Umbilical cord (tissue), 2 donors: ENCODE data around the gene NBL1. TPM values are rescaled to one million over a fixed set of nuclear protein-coding genes. Genes with fewer than 3 reads are reported as not detected.
"Not testable (repeated sequence)": the region's sequence is repeated elsewhere in the genome, so short reads cannot be mapped to it uniquely, and the experiment has no call there.

Source experiments
- DNase-seq: peaks from one replicate; pipeline ENCODE4 v3.0.0-alpha.2; 2015; ENCODE audit warnings: low spot score
- total RNA-seq: library from RNA; depleted of rRNA; stranded (reverse); fragments of >200 nt; gene quantifications from one replicate; pipeline ENCODE4 v1.2.3, GENCODE V29; 2014; ENCODE audit warnings: low replicate concordance; ENCODE audit not compliant: insufficient read depth

The NBL1 gene
- total RNA-seq, 1 donor from 2014 or later = 15.9 TPM

DNA sequence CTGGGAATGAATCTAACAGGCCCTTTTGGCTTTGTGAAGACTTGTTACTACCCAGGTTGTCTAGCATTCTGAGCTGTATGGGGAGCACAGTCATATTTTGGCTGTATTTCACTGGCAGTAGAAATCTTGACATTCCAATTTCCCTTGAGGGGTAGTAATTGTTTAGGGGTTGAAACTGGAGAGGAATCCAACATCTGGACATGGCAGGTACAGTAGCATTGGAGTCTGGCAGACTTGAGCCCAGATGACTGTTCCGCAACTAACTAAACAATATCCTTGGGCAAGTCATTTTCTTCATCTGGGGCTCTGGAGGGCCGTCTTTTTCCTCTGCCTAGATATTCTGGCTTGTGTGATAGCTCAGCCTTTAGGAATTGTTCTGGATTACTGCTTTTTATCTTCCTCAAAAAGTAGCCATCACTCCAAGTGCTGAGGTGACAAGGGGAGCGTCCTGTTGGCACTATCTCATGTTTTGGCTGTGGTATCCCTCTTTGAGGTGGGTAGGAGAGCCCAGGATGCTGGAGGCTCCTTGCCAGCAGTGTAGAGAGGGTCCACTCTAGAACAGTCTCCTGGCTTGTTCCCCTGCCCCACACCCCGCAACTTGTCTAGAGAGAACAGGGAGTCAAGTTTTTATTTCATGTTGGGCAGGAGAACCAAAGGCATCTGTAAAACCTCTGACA, 22.7 kb upstream of the NBL1 start:
- no peak for DNase-seq

DNA sequence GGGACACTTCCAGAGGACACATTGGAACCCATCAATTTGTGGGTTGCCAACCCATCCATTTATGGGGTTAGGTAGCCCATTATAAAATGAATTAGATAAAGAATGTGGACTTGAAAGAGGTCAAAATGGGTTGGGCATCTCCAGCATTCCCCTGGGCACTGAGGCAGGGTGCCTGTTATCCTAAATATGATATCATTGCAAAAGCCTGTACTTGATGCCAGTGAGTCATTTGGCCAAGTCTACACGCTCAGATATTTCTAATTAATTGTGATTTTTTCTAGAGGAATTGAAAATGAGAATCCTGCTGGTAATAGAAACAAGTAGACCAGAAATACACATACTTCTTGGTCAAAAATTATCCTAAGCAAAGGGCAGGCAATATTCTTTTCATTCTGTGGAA, 21.9 kb upstream of the NBL1 start:
- no peak for DNase-seq

DNA sequence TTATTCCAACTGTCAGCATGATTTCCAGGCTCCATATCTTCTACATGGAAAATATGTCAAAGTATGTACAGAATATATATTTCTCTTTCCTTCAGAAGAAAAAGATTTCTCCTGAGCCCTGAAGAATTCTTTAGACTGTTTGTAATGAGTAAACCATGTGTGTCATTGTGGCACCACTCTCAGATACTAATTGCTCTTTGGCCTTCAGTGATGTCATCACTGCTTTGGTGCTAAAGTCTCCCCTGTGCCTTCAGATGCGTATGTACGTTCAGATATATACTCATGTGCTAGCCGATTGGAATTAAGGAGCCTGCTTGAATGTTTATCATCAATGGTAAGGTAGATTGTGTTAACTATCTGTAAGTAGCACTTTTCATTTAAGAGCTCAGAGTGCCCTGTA, 20.6 kb upstream of the NBL1 start:
- DNase-seq = no peak

DNA sequence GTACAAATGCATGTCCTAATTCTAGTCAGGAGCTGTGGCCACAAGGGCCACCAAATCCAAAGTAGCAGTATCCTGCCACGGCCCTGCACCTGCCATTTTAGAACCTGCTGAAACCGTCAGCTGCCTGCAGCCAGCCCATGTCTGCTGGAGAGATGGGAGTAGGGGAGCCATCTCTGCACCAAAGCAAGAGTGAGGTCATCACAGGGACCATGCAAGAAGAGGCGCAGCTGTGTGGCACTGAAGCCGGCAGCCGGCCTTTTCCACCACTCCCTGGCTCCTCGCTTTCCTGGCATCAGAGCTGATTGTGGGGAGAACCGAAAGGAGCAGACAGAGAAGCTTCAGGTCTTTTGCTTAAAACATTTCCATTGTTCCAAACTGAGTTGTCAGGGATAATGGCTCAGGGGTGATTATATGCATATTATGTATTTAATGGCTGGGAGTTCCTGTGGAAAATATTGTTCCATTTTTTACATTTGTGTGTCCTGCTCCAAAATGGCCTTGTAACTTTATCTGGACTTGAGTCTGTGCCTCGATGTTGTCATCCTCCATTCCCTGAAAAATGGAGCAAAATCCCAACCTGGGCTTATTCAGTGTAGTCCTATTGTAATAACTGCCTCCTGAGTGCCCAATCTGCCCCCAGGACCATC, 18.7 kb upstream of the NBL1 start:
- no peak for DNase-seq

DNA sequence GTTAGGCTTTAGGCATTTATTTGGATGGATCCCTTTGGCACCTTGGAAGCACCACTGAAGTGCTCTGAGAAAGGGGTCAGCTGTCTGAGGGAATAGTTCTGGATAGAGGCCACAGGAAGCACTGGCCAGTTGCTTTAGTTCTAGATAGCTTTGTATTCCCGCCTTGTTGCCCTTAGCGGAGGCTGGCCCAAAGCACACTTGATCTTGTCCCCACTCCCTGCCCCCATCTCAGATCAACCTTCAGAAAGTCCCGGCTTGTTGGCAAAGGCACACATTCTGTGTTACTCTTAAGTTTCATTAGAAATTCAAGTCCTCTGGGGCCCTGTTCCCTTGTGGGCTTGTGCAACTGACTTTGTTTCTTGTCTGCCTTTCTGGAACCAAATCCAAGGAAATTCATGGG, 15.2 kb upstream of the NBL1 start:
- no peak for DNase-seq

DNA sequence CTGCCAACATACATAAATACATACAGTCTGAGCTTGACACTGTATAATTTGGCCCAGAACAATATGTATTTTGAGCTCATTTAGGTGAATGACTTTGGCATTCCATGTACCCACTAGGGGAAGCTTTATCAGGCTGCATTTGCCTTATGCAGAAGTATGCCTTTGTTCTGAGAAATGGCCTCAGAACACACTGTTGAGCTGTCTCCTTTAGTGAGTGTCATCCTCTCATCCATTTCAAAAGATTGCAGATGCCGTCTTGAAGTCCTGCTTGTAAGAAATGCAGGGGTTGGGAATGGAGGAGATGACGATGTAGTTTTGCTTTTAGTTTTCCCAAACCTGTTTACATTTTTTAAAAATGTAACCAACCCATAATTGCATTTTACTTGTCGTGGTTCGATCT, 14.8 kb upstream of the NBL1 start:
- DNase-seq = no peak

DNA sequence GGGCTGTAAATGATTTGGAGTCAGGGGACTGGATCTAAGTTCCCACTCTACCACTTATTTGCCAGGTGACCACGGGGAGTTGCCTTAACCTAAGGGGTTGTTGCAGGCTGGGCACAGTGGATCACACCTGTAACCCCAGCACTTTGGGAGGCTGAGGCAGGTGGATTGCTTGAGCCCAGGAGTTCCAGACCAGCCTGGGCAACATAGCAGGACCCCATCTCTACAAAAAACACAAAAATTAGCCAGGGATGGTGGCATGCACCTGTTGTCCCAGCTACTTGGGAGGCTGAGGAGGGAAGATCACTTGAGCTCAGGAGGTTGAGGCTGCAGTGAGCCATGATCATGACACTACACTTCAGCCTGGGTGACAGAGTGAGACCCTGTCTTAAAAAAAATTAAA, 13.9 kb upstream of the NBL1 start:
- DNase-seq = not testable (repeated sequence)

DNA sequence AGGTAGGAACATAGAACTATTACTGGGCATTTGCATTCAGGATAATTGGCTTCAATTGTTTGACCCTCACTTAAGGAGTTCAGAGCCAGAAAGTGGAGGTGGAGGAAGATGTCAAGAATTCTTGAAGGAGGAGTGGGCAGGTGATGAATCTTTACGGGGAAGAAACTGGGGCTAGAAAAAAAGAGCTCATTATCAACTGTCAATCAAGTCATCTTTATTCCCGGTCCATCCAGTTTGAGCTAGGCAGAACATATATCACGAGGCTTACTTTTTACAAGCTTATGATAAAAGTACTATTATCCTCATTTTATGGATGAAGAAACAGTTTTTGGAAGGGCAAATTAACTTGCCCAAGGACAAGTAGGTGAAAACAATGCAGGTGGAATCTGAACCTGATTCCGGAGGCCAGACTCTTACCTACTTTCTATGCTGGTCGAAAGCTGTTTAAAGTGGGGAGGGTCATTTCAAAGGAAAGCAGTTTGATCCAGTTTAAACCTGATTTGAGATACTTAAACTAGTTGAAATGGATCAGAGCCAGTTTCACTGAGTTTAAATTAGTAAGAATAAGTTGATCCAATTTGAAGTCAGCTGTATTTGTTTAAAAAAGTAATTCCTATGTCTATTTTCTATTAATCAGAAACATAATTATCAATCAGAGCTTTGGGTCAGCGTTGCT, 13.3 kb upstream of the NBL1 start:
- no peak for DNase-seq

DNA sequence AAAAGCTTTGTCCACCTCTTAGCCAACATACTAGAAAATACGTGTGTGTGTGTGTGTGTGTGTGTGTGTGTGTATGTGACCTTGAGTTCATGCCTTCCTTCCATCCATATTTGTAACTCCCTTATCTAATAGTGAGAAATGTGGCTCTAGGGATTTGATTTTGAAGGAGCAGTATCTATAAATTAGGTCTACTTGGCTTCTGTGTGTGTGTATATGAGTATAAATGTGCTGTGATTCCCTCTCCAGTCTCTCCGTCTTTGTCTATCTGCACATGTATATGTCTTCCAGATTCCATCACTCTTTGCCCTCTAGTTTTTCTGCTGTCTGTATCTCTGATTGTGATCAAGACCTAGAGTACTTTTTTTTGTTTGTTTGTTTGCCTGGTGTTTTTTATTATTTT, 11.9 kb upstream of the NBL1 start:
- no peak for DNase-seq

DNA sequence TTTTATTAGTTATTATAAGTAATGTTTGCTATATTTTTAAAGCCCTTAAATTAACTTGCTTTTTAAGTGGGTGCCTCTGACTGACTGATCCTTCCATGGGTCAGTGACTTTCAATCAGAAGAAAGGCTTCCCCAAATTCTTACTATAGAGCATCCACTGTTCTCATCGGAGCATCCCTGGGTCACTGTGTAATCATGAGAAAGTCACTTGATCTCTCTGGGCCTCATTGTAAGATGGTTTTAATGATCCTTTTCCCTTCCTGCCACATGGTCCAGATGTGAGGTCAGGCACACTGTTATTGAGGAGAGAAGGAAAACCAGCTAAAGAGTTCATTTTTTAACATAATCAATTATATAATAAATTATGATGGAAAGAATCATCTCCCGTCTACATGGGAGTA, 11.0 kb upstream of the NBL1 start:
- DNase-seq = no peak

DNA sequence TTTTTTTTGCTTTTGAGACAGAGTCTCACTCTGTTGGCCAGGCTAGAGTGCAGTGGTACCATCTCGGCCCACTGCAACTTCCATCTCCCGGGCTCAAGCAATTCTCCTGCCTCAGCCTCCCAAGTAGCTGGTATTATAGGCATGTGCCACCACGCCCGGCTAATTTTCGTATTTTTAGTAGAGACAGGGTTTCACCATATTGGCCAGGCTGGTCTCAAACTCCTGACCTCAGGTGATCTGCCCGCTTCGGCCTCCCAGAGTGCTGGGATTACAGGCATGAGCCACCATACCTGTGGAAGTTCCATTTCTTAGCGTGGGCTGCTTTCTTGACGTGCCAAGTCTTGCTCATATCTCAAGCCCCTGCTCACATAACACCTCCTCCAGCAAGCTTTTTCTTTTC, 9.0 kb upstream of the NBL1 start:
- not testable (repeated sequence) for DNase-seq

DNA sequence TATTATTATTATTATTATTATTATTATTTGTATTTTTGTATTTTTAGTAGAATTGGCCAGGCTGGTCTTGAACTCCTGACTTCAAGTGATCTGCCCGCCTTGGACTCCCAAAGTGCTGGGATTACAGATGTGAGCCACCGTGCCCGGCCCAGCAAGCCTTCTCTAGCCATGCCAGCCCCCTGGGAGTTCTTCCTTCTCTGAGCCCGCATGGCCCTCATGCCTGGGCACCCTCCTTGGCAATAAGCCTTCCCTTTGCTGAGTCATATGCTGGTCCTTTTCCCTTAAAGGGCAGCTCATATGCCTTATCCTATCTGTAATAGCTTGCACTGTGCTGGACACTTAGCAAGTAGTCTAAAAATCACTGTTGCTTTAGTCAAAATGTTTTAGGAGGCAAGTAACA, 8.5 kb upstream of the NBL1 start:
- DNase-seq = no peak

DNA sequence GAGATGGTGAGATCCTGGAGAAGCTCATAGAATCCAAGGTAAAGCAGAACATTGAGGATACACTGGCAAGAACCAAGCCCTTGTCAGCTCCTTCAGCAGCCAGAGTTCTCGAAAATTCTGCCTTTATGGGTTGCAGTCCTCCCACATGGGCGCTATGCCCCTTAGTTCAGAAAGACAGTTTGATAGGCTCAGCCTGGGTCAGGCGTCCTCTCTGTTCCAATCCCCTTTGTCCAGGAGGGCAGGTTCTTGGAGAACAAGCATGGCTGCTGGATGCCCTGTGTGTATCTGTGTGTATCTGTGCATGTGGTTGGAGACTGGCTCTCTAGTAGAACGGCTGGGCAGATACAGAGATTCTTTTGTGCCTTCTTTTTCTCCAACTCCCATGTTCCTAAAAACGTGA, 8.0 kb upstream of the NBL1 start:
- DNase-seq = no peak

DNA sequence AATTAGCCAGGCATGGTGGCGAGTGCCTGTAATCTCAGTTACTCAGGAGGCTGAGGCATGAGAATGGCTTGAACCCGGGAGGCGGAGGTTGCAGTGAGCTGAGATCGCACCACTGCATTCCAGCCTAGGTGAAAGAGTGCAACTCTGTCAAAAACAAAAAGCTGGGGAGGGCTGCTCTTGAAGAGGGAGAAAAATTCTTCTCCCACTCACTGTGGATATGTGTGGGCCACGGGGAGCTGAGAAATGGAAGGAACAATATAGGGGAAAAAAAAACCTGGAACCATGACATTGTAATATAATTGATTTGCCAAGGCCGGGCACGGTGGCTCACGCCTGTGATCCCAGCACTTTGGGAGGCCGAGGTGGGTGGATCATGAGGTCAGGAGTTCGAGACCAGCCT, 7.4 kb upstream of the NBL1 start:
- DNase-seq = not testable (repeated sequence)

DNA sequence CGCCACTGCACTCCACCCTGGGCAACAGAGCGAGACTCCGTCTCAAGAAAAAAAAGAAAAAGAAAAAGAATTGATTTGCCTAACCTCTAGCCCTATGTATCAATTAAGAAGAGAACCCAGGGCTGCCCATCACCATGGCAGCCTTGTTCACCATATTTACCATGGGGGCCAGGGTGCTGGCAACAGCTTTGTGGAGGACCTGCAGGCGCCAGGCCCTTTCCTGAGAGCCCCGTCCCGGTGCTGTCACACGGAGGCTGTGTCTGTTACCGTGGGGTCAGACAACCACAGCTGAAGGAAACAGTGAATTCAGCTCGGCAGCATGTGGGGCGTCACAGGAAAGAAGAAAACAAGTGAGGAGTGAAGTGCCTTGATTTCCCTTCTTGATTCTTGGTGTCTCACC, 6.5 kb upstream of the NBL1 start:
- DNase-seq = no peak

DNA sequence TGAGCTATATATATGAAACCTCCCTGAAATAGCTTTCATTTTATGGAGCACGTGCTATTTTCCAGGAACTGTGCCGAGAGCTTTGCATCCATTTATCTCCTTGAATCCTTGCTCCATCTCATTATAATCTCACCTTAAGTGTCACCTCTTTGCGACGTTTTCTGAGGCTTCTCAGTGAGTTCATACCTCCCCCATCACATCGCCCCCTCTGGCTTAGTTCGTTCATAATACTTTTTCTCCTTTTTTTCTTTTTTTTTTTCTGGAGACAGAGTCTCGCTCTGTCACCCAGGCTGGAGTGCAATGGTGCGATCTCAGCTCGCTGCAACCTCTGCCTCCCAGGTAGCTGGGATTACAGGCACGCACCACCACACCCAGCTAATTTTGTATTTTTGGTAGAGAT, 4.9 kb upstream of the NBL1 start:
- DNase-seq = not testable (repeated sequence)

DNA sequence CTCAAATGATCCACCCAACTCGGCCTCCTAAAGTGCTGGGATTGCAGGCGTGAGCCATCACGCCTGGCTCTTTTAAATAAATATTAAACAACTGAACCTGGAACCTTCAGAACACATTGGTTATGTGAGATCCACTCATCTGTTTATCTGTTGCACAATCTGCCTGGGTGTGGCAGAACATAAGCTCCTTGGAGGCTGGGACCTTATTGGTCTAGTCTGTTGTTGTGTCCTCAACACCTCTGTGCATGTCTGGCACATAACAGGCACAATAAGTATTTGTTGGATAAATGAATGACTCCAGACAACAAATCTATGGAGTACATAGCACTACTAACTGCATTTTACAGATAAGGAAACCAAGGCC, 4.1 kb upstream of the NBL1 start:
- no peak for DNase-seq

DNA sequence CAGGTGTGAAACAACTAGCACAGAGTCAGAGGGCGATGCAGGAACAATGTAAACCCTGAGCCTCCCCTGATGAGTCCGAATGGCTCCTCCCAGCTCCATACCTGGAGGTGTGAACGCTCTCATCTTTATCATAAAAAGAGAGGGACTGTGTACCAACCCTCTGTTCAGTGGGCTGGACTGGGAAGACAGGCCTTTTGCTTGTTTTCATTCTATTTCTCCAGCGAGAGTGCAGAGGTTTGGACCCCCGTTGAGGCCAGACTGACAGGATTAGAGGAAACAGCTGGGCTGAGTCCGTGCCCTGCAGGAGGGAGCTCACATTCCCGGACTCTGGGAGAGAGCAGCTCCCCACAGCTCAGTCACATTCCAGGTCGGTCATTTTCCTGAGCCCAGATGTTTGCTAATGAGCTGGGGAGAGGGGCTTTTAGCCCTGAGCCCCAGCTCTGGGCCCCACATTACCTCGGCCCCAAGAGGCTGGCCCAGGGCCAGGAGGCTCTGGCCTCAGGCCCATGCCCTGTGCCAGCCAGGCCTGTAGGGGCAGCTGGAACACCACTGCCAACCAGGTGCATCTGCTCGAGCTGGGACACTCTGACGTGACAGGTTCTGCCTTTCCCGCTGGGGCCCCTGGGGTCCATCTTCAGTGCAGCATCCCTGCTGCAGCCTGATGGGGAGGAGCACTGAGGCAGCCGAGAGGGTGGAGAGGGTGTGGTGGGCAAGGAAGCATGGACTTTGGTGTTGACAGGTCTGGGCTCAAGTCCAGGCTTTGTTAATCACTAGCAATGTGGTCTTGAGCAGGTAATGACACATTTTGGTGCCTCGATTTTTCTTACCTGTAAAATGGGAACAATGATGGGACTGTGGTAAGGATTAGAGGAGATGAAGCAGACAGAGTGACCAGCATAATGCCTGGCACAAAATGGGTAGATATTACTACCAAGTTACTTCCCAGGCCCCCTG, 3.5 kb upstream of the NBL1 start:
- DNase-seq = no peak

DNA sequence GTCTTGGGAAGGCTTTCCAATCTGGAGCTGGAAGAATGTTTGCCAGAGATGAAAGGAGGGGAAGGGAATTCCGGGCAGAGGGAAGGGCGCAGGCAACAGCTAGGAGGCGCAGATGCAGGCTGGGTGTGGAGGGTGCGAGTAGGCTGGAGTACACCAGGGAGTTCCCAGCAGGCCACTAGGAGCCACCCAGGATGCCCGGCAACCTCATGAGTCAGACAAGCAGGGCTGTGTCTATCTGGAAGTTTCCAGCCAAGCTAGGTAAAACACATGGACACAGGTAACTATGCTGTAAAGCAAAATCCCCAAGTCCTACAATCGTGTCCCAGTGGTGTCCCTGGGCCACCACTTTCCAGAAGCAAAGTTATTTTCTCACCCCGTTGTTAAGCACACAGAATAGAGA, 990 bp upstream of the NBL1 start:
- DNase-seq = no peak

DNA sequence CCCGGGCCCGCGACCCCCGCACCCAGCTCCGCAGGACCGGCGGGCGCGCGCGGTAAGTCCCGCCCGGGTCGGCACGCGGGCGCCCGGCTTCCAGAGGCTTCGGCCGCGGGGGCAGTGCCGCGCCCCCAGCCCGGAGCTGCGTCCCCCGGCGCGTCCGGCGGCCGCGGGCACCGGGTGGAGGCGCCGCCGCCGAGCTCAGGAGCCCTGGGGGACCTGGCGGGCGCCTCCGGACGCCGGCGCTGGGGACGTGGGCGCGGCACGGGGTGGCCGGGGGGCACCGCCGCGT, 227 bp downstream of the NBL1 start:
- no peak for DNase-seq

DNA sequence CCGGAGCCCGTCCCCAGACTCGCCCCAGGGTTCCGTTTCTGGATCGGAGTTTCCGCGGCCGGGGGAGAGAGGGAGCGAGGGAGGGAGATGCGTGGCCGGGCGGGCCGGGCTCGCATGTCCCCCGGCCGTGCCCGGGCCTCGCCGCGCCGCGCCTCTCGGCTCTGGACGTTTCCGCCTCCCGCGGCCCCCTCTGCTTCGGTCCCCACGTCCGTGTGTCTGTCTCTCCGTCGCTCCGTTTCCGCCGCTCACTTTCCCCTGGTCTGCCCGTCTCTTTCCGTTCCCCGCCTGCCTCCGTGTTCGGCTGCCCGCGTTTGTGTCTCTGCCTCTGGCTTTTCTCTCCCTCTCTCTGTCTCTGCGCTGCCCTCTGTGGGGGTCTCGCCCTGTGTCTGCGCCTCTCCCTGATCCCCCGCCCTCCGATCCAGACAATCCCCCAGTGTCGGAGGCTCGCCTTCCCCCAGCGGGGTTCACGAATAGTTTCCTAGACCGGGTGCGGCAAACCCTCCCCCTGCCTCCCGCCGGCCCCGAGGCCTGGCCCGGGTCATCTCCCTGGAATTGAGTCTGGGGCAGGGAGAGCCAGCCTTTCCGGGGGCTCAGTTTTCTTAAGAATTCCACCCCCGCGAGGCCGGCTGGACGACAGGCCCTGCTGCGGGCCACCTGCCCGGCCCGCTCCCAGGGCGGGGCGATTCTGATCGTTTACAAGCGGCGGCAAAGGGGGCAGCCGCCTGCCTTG, 735 bp downstream of the NBL1 start:
- peak; percentile 27 for DNase-seq
